Smooth muscle cell (in vitro differentiated cells): ENCODE data around the gene TLR3. TPM values are rescaled to one million over a fixed set of nuclear protein-coding genes. Genes with fewer than 3 reads are reported as not detected.

Experiments used
- DNase-seq: peaks from one replicate; lab custom pipeline; 2025; ENCODE audit not compliant: unreplicated experiment; lab: John Stamatoyannopoulos, UW
- H2AFZ ChIP-seq: fragments of 200-600 bp; sonication (generic); 2 replicates; pipeline ENCODE4 v1.6.0; 2016; ENCODE audit warnings: antibody characterized with exemption, low read depth, mild to moderate bottlenecking
- H3F3A ChIP-seq: fragments of 200-600 bp; sonication (generic); 2 replicates; pipeline ENCODE4 v1.6.0; 2017; ENCODE audit warnings: antibody characterized with exemption, low read depth
- H3K27ac ChIP-seq: fragments of 200-600 bp; sonication (generic); 2 replicates; pipeline ENCODE4 v1.5.1; 2016; ENCODE audit warnings: low read depth, mild to moderate bottlenecking
- H3K27me3 ChIP-seq: fragments of 200-600 bp; sonication (generic); 2 replicates; pipeline ENCODE4 v1.6.1; 2016; ENCODE audit warnings: low read depth, mild to moderate bottlenecking
- H3K36me3 ChIP-seq: fragments of 200-600 bp; sonication (generic); 2 replicates; pipeline ENCODE4 v1.5.1; 2016; ENCODE audit warnings: low read depth
- H3K4me1 ChIP-seq: fragments of 200-600 bp; sonication (generic); 2 replicates; pipeline ENCODE4 v1.5.1; 2016; ENCODE audit warnings: low read depth
- H3K4me2 ChIP-seq: fragments of 200-600 bp; sonication (generic); 2 replicates; pipeline ENCODE4 v1.6.0; 2016; ENCODE audit warnings: mild to moderate bottlenecking
- H3K4me3 ChIP-seq: fragments of 200-600 bp; sonication (generic); 2 replicates; pipeline ENCODE4 v1.5.1; 2016; ENCODE audit warnings: mild to moderate bottlenecking
- H3K79me2 ChIP-seq: fragments of 200-600 bp; sonication (generic); 2 replicates; pipeline ENCODE4 v1.6.0; 2016; ENCODE audit warnings: low read depth, mild to moderate bottlenecking
- H3K9ac ChIP-seq: fragments of 200-600 bp; sonication (generic); 2 replicates; pipeline ENCODE4 v1.6.0; 2016; ENCODE audit warnings: low read depth
- H3K9me3 ChIP-seq: fragments of 200-600 bp; sonication (generic); replicated peaks from 2 replicates; pipeline ENCODE4 v1.5.1; 2016; ENCODE audit warnings: low read depth
- H4K20me1 ChIP-seq: fragments of 200-600 bp; sonication (generic); 2 replicates; pipeline ENCODE4 v1.6.0; 2016; ENCODE audit warnings: low read depth
- CTCF ChIP-seq: fragments of 200-600 bp; sonication (generic); IDR thresholded peaks from 2 replicates; pipeline ENCODE4 v1.5.1; 2017; ENCODE audit warnings: borderline replicate concordance, mild to moderate bottlenecking, antibody characterized with exemption; ENCODE audit not compliant: insufficient read depth, poor library complexity, severe bottlenecking
- WGBS: methylation state at CpG from one replicate; pipeline ENCODE4 v1.1.7; 2016; ENCODE audit warnings: low lambda C conversion rate; 5-methylcytosine and 5-hydroxymethylcytosine counted together
- polyA plus RNA-seq: library from polyadenylated mRNA; unstranded; fragments of >200 nt; fragmentation: Nextera tagmentation; extraction: Ambion mirVana; gene quantifications from 2 replicates; pipeline ENCODE4 v1.2.1, GENCODE V29; 2016
- small RNA-seq: library from RNA; depleted of rRNA; stranded (forward); fragments of <200 nt; gene quantifications from one replicate; pipeline ENCODE3, GENCODE V24; 2014
- total RNA-seq: library from RNA; depleted of rRNA; stranded (reverse); fragments of >200 nt; gene quantifications from 2 replicates; pipeline ENCODE4 v1.2.3, GENCODE V29; 2014

TLR3 gene
- total and polyA plus RNA-seq, 2 experiments from 2014 or later = 0.40 to 1.3 TPM

GRCh38 chr4:186134861-186135260 lies 65.9 kb downstream of the TLR3 start:
- WGBS = 87% methylated on average over 11 of the region's 11 CpGs
- no peak overlapping the region for H3K4me3 ChIP-seq
- no peaks in the 10 kb centered on the region for H3K9me3 ChIP-seq
- no peaks in the 10 kb centered on the region for H3F3A ChIP-seq
- DNase-seq = no peak
- no peaks in the 10 kb centered on the region for H4K20me1 ChIP-seq
- H3K27me3 ChIP-seq = no peaks in the 10 kb centered on the region
- H3K79me2 ChIP-seq = no peaks in the 10 kb centered on the region
- H3K9ac ChIP-seq = no peak overlapping the region
- TF ChIP-seq CTCF = no peak
- no peak overlapping the region for H3K27ac ChIP-seq
- H3K36me3 ChIP-seq = no peaks in the 10 kb centered on the region
- no peak overlapping the region for H2AFZ ChIP-seq
- H3K4me2 ChIP-seq = no peak overlapping the region
- peaks cover 16% of the 10 kb centered on the region for H3K4me1 ChIP-seq

GRCh38 chr4:186137196-186137794 lies 68.3 kb downstream of the TLR3 start:
- no peaks in the 10 kb centered on the region for H3K27me3 ChIP-seq
- no peaks in the 10 kb centered on the region for H3K79me2 ChIP-seq
- no peaks in the 10 kb centered on the region for H3K36me3 ChIP-seq
- DNase-seq = no peak
- peak; percentile 65 for TF ChIP-seq CTCF
- H4K20me1 ChIP-seq = no peaks in the 10 kb centered on the region
- H2AFZ ChIP-seq = no peak overlapping the region
- whole genome bisulfite sequencing = 87% methylated on average over 6 of the region's 6 CpGs
- no peaks in the 10 kb centered on the region for H3F3A ChIP-seq
- no peak overlapping the region for H3K4me3 ChIP-seq
- H3K9me3 ChIP-seq = no peaks in the 10 kb centered on the region
- no peak overlapping the region for H3K4me2 ChIP-seq
- peaks cover 9% of the 10 kb centered on the region for H3K4me1 ChIP-seq
- H3K27ac ChIP-seq = no peak overlapping the region
- no peak overlapping the region for H3K9ac ChIP-seq

Small RNAs within 50 kb of the gene (small RNA-seq; reads per million reads assigned to genes)
- gene RF00322 = not detected
- gene RNU4-64P = not detected

Other genes with a start within 250 kb of the TLR3 start
- gene FAM149A, start 35.5 kb downstream of the TLR3 start, total RNA-seq = 4.3 and 5.8 TPM in 2 replicates
- 0.55 and 3.7 TPM in 2 replicates for gene FAM149A, start 35.5 kb downstream of the TLR3 start, polyA plus RNA-seq
- 1.3 and 3.4 TPM in 2 replicates for gene CYP4V2, start 122.4 kb downstream of the TLR3 start, total RNA-seq
- 0.42 and 0.46 TPM in 2 replicates for gene CYP4V2, start 122.4 kb downstream of the TLR3 start, polyA plus RNA-seq
- not detected in 2 replicates for gene KLKB1, start 158.4 kb downstream of the TLR3 start, total RNA-seq
- not detected in 2 replicates for gene KLKB1, start 158.4 kb downstream of the TLR3 start, polyA plus RNA-seq
- gene F11, start 197.0 kb downstream of the TLR3 start, total RNA-seq = not detected in 2 replicates
- not detected in 2 replicates for gene F11, start 197.0 kb downstream of the TLR3 start, polyA plus RNA-seq